Mucosa of descending colon (tissue), 3 donors: ENCODE measurements around the gene SLC4A9. TPM values are rescaled to one million over a fixed set of nuclear protein-coding genes. Genes with fewer than 3 reads are reported as not detected.

Experiments
- ATAC-seq: fragments of 200-7000 bp; cut with Tn5 transposase; one replicate; pipeline ENCODE4 v1.9.1; 2020; ENCODE audit warnings: mild to moderate bottlenecking, moderate library complexity
- DNase-seq, 3 donors: peaks; one replicate each; pipeline ENCODE4 v3.0.0-alpha.2; 2020
- H3K36me3 ChIP-seq: fragments of 200-600 bp; one replicate; pipeline ENCODE4 v1.8.0; 2021; ENCODE audit warnings: low read depth, mild to moderate bottlenecking
- H3K4me1 ChIP-seq: fragments of 200-600 bp; one replicate; pipeline ENCODE4 v1.8.0; 2021; ENCODE audit warnings: low read depth, mild to moderate bottlenecking
- H3K4me3 ChIP-seq: fragments of 200-600 bp; one replicate; pipeline ENCODE4 v1.8.0; 2021; ENCODE audit warnings: mild to moderate bottlenecking
- H3K9me3 ChIP-seq: fragments of 200-600 bp; one replicate; pipeline ENCODE4 v1.8.0; 2021; ENCODE audit warnings: mild to moderate bottlenecking
- CTCF ChIP-seq: fragments of 200-600 bp; IDR thresholded peaks from one replicate; pipeline ENCODE4 v1.8.0; 2022; ENCODE audit warnings: antibody characterized with exemption, mild to moderate bottlenecking
- intact Hi-C, 2 donors: fragments of 100-400 bp; cut with DNase I in 1 of 2; cut with micrococcal nuclease in 1 of 2; formaldehyde crosslinking; loops; one replicate each; pipeline versions ENCODE4 v1.11.0 to v1.11.1; 2022; cut with DNase I, micrococcal nuclease
- total RNA-seq, 3 donors: library from RNA; stranded (reverse); fragmentation: NEBNext Ultra II Directional in 2 of 3; extraction: Animal tissue kit (Norgen Biotek cat#: 25700) in 2 of 3; gene quantifications; one replicate each; pipeline versions ENCODE4 v1.2.1 to v1.2.4, GENCODE V29; 2021 to 2023
- donor health status: DM: no; HTN: no; CAD: no; lungs with moderate emphysema.
- donor health status: DM: no; HTN: no; CAD: no.
- donor health status: DM: no; HTN: yes; CAD: no.

Gene SLC4A9
- total RNA-seq, 3 donors from 2014 or later: 0.23 to 0.46 TPM; not detected in 1

GRCh38 chr5:140358738-140359310 is 1.2 kb upstream of the SLC4A9 start:
- DNase-seq: no peak
- intact Hi-C loops: loop anchor here in 1 of 2 donors (5.0 kb wide), 1 partner anchor 117 kb away; no protein-coding TSS in a partner anchor

GRCh38 chr5:140360681-140361479 is 886 bp downstream of the SLC4A9 start:
- no peak for TF ChIP-seq CTCF
- ATAC-seq (no peak), DNase-seq (no peak)
- Histone ChIP-seq H3K36me3 (no peaks in the 10 kb centered on the region), H3K4me3 (no peak overlapping the region), H3K4me1 (peaks cover 10% of the 10 kb centered on the region), H3K9me3 (no peaks in the 10 kb centered on the region)
- intact Hi-C loops: loop anchor here in 1 of 2 donors (10.0 kb wide), 2 partner anchors 184 to 354 kb away; partner anchors contain the start of gene EIF4EBP3

More at GRCh38 chr5:140358738-140359310, 1.2 kb upstream of the SLC4A9 start:
- Histone ChIP-seq H3K9me3 (no peaks in the 10 kb centered on the region), H3K4me1 (peaks cover 10% of the 10 kb centered on the region), H3K4me3 (no peak overlapping the region), H3K36me3 (no peaks in the 10 kb centered on the region)
- no peak for TF ChIP-seq CTCF
- no peak for ATAC-seq

GRCh38 chr5:140361901-140362300 is 1.9 kb downstream of the SLC4A9 start:
- no peak for TF ChIP-seq CTCF
- DNase-seq (no peak), ATAC-seq (no peak)
- Histone ChIP-seq H3K4me3 (no peak overlapping the region), H3K9me3 (no peaks in the 10 kb centered on the region), H3K4me1 (peaks cover 13% of the 10 kb centered on the region), H3K36me3 (no peaks in the 10 kb centered on the region)
- intact Hi-C loops: loop anchor here in 1 of 2 donors (10.0 kb wide), 2 partner anchors 183 to 353 kb away; partner anchors contain the start of gene EIF4EBP3

GRCh38 chr5:140362311-140362710 is 2.3 kb downstream of the SLC4A9 start:
- no peak overlapping the region for H3K4me3 ChIP-seq
- peaks cover 15% of the 10 kb centered on the region for H3K4me1 ChIP-seq
- ATAC-seq (no peak), DNase-seq (no peak)
- no peak for TF ChIP-seq CTCF
- H3K36me3 ChIP-seq: no peaks in the 10 kb centered on the region
- intact Hi-C loops: loop anchor here in 1 of 2 donors (10.0 kb wide), 2 partner anchors 182 to 352 kb away; partner anchors contain the start of gene EIF4EBP3
- H3K9me3 ChIP-seq: no peaks in the 10 kb centered on the region

GRCh38 chr5:140362875-140363630 is 3.1 kb downstream of the SLC4A9 start:
- intact Hi-C loops: loop anchor here in 1 of 2 donors (10.0 kb wide), 2 partner anchors 182 to 352 kb away; partner anchors contain the start of gene EIF4EBP3
- ATAC-seq (peak; percentile 87), DNase-seq (peak; percentile 84 to 92 (median 91))
- H3K4me1 ChIP-seq: peaks cover 13% of the 10 kb centered on the region
- H3K36me3 ChIP-seq: no peaks in the 10 kb centered on the region
- no peaks in the 10 kb centered on the region for H3K9me3 ChIP-seq
- peak; percentile 93 for TF ChIP-seq CTCF
- no peak overlapping the region for H3K4me3 ChIP-seq
